HEK293 (cell line): Measurements from ENCODE around the gene OR6N2.

Source experiments
- CTCF ChIP-seq: fragments of 450-650 bp; formaldehyde crosslinking; IDR thresholded peaks from 2 replicates; pipeline ENCODE4 v1.5.1; 2016; ENCODE audit warnings: missing biosample characterization, missing genetic modification characterization
- ELK4 ChIP-seq: IDR thresholded peaks from 2 replicates; pipeline ENCODE4 v1.6.1; 2011; ENCODE audit warnings: mild to moderate bottlenecking, low read depth, low read length, borderline replicate concordance
- ZBTB44 ChIP-seq: fragments of 450-650 bp; IDR thresholded peaks from 2 replicates; pipeline ENCODE4 v1.5.1; 2018; ENCODE audit warnings: missing biosample characterization, mild to moderate bottlenecking, missing genetic modification characterization
- ZNF324 ChIP-seq: fragments of 450-650 bp; formaldehyde crosslinking; IDR thresholded peaks from 2 replicates; pipeline ENCODE4 v1.5.1; 2016; ENCODE audit warnings: missing biosample characterization, missing genetic modification characterization
- ZNF513 ChIP-seq: fragments of 450-650 bp; IDR thresholded peaks from 2 replicates; pipeline ENCODE4 v1.5.1; 2018; ENCODE audit warnings: missing biosample characterization, missing genetic modification characterization
- ZNF76 ChIP-seq: fragments of 450-650 bp; formaldehyde crosslinking; IDR thresholded peaks from 2 replicates; pipeline ENCODE4; 2016; ENCODE audit warnings: low read depth, missing biosample characterization, missing genetic modification characterization, borderline replicate concordance

GRCh38 chr1:158818975-158819431 is 38.0 kb upstream of the OR6N2 start:
- TF ChIP-seq ZBTB44 (tag by site-specific recombination) (no peak), CTCF (no peak), ELK4 (no peak), ZNF76 (tag by site-specific recombination) (no peak), ZNF513 (tag by site-specific recombination) (no peak), ZNF324 (tag by site-specific recombination) (no peak)
